Measurements from ENCODE around the gene SALL4.

- TF ChIP-seq EZH2phosphoT487 (conservative IDR thresholded peaks at IDR 0.05; ENCODE audit: low read length) = no peak
- no peak for TF ChIP-seq CTCF (IDR thresholded peaks at IDR 0.05; ENCODE audit: insufficient read depth, low read length, poor library complexity, severe bottlenecking)
Observed at GRCh38 chr20:51837436-51837835, 35.1 kb upstream of the SALL4 start.
